BLaER1 (cell line): ENCODE results near the gene SERPIND1.
A peak's percentile ranks its signal among the peaks of the same experiment; 100 is the strongest.

Experiments
- H3K27ac ChIP-seq: shearing (Covaris generic); formaldehyde crosslinking; 2 replicates; pipeline ENCODE4 v1.8.1; 2022
- H3K27me3 ChIP-seq: shearing (Covaris generic); formaldehyde crosslinking; 2 replicates; pipeline ENCODE4 v1.8.1; 2022
- H3K36me3 ChIP-seq: shearing (Covaris generic); formaldehyde crosslinking; 2 replicates; pipeline ENCODE4 v1.8.1; 2022
- H3K4me1 ChIP-seq: shearing (Covaris generic); formaldehyde crosslinking; 2 replicates; pipeline ENCODE4 v1.8.1; 2022
- H3K4me2 ChIP-seq: shearing (Covaris generic); formaldehyde crosslinking; 2 replicates; pipeline ENCODE4 v1.8.1; 2022
- H3K4me3 ChIP-seq: shearing (Covaris generic); formaldehyde crosslinking; 2 replicates; pipeline ENCODE4 v1.8.1; 2022
- H3K9ac ChIP-seq: shearing (Covaris generic); formaldehyde crosslinking; 2 replicates; pipeline ENCODE4 v1.8.1; 2022
- H3K9me3 ChIP-seq: shearing (Covaris generic); formaldehyde crosslinking; 2 replicates; pipeline ENCODE4 v1.8.1; 2022
- H4K20me1 ChIP-seq: shearing (Covaris generic); formaldehyde crosslinking; 2 replicates; pipeline ENCODE4 v1.8.1; 2022
- Cebpa-rat ChIP-seq: shearing (Covaris generic); IDR thresholded peaks from 2 replicates; pipeline ENCODE4 v1.8.1; 2022

SERPIND1 gene

DNA sequence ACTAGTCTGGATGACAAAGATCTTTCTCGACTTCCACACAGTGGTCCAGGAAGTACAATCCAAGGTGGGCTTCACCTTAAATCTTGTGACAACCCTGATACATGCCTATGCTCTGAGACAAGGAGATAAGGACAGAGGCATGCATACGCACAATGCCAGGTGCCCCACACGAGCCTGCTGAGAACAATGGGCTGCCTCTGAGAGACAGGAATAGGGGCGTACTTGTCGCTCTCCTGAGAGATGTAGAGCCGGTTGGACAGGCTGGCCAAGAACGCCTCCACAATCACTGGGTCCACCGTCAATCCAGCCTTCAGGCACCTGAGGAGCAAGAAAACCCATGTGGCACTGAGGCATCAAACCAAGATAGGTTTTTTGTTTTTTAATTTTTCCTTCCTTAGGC is 25.5 kb downstream of the SERPIND1 start:
- Histone ChIP-seq H3K4me2 (no peak overlapping the region), H3K9me3 (no peaks in the 10 kb centered on the region), H4K20me1 (0 out of 2 replicates have a peak, but pooled peaks cover 6% of the 10 kb centered on the region), H3K4me3 (no peak overlapping the region), H3K27me3 (no peaks in the 10 kb centered on the region), H3K27ac (no peak overlapping the region), H3K4me1 (0 out of 2 replicates have a peak, but pooled peaks cover 6% of the 10 kb centered on the region), H3K36me3 (peaks cover 94% of the 10 kb centered on the region), H3K9ac (no peak overlapping the region)
- TF ChIP-seq Cebpa-rat = no peak

GRCh38 chr22:20802452-20802851 is 28.5 kb downstream of the SERPIND1 start:
- no peak overlapping the region for H3K27ac ChIP-seq
- H3K36me3 ChIP-seq = peaks cover 98% of the 10 kb centered on the region
- H3K27me3 ChIP-seq = no peaks in the 10 kb centered on the region
- H3K4me1 ChIP-seq = peaks cover 2% of the 10 kb centered on the region; the same call in 1 of the 2 replicates
- 0 out of 2 replicates have a peak, but pooled peaks cover 7% of the 10 kb centered on the region for H4K20me1 ChIP-seq
- H3K4me2 ChIP-seq = no peak overlapping the region
- no peak overlapping the region for H3K4me3 ChIP-seq
- H3K9ac ChIP-seq = no peak overlapping the region
- H3K9me3 ChIP-seq = no peaks in the 10 kb centered on the region
- TF ChIP-seq Cebpa-rat = no peak

- no peak overlapping the region for H3K27ac ChIP-seq
- H3K4me1 ChIP-seq = peaks cover 8% of the 10 kb centered on the region
- H3K9me3 ChIP-seq = no peaks in the 10 kb centered on the region
- no peak for TF ChIP-seq Cebpa-rat
- H3K36me3 ChIP-seq = peaks cover 98% of the 10 kb centered on the region
- H3K27me3 ChIP-seq = no peaks in the 10 kb centered on the region
- peak overlapping the region; percentile 29; the same call in 1 of the 2 replicates for H3K9ac ChIP-seq
- no peak overlapping the region for H3K4me3 ChIP-seq
- no peak overlapping the region for H3K4me2 ChIP-seq
- 0 out of 2 replicates have a peak, but pooled peaks cover 8% of the 10 kb centered on the region for H4K20me1 ChIP-seq
Measured at GRCh38 chr22:20802922-20803553, 29.1 kb downstream of the SERPIND1 start.

- H3K27me3 ChIP-seq = no peaks in the 10 kb centered on the region
- H3K9me3 ChIP-seq = no peaks in the 10 kb centered on the region
- H3K4me3 ChIP-seq = no peak overlapping the region
- peaks cover 15% of the 10 kb centered on the region; the same call in 1 of the 2 replicates for H4K20me1 ChIP-seq
- TF ChIP-seq Cebpa-rat = no peak
- H3K36me3 ChIP-seq = peaks cover 93% of the 10 kb centered on the region
- H3K27ac ChIP-seq = no peak overlapping the region
- peaks cover 16% of the 10 kb centered on the region for H3K4me1 ChIP-seq
- no peak overlapping the region for H3K9ac ChIP-seq
- no peak overlapping the region for H3K4me2 ChIP-seq
Measured at GRCh38 chr22:20803696-20804324, 29.9 kb downstream of the SERPIND1 start.

- Histone ChIP-seq H3K4me1 (peaks cover 24% of the 10 kb centered on the region), H3K27ac (no peak overlapping the region), H3K9ac (no peak overlapping the region), H3K9me3 (no peaks in the 10 kb centered on the region), H3K4me2 (no peak overlapping the region), H4K20me1 (peaks cover 24% of the 10 kb centered on the region), H3K4me3 (no peak overlapping the region), H3K27me3 (no peaks in the 10 kb centered on the region), H3K36me3 (peaks cover 86% of the 10 kb centered on the region)
- TF ChIP-seq Cebpa-rat = no peak
Measured at GRCh38 chr22:20804650-20805049, 30.7 kb downstream of the SERPIND1 start.

- no peaks in the 10 kb centered on the region for H3K27me3 ChIP-seq
- H3K27ac ChIP-seq = no peak overlapping the region
- TF ChIP-seq Cebpa-rat = no peak
Measured at GRCh38 chr22:20805972-20806471, 32.1 kb downstream of the SERPIND1 start.

GRCh38 chr22:20807315-20807752 is 33.4 kb downstream of the SERPIND1 start:
- Histone ChIP-seq H3K36me3 (peaks cover 88% of the 10 kb centered on the region), H3K4me2 (no peak overlapping the region), H3K27me3 (no peaks in the 10 kb centered on the region), H3K27ac (no peak overlapping the region), H3K4me1 (peaks cover 43% of the 10 kb centered on the region), H3K9ac (no peak overlapping the region), H3K4me3 (no peak overlapping the region), H3K9me3 (no peaks in the 10 kb centered on the region), H4K20me1 (peaks cover 26% of the 10 kb centered on the region)
- no peak for TF ChIP-seq Cebpa-rat

More at GRCh38 chr22:20805972-20806471, 32.1 kb downstream of the SERPIND1 start:
- H4K20me1 ChIP-seq = peaks cover 26% of the 10 kb centered on the region
- H3K4me1 ChIP-seq = peaks cover 38% of the 10 kb centered on the region
- H3K4me2 ChIP-seq = no peak overlapping the region
- H3K36me3 ChIP-seq = peaks cover 88% of the 10 kb centered on the region
- no peak overlapping the region for H3K9ac ChIP-seq
- H3K4me3 ChIP-seq = no peak overlapping the region
- H3K9me3 ChIP-seq = no peaks in the 10 kb centered on the region

DNA sequence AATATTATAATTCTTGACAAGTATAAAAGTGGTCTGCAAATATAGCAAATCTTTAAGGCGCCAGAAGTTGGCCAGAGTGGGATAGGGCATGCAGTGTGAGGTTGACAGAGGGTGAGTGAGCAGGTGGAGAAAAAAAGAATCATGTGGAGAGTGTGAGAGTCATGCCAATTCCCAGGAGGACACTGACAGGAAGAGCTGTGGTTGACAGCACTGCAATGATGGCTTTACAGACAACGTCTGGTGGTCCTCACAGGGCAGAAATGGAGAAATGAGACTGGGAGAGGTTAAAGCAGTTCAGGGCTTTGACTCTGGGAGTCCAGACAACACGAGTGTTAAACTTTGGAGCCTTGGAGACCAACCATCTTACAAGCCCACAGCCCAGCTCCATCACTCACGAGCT is 34.9 kb downstream of the SERPIND1 start:
- no peak for TF ChIP-seq Cebpa-rat
- H3K9ac ChIP-seq = no peak overlapping the region
- peak overlapping the region; percentile 69 for H3K4me2 ChIP-seq
- H3K4me1 ChIP-seq = peaks cover 43% of the 10 kb centered on the region
- peaks cover 88% of the 10 kb centered on the region for H3K36me3 ChIP-seq
- H4K20me1 ChIP-seq = peaks cover 26% of the 10 kb centered on the region
- H3K27ac ChIP-seq = peak overlapping the region; percentile 61; the same call in 1 of the 2 replicates
- H3K4me3 ChIP-seq = no peak overlapping the region
- H3K27me3 ChIP-seq = no peaks in the 10 kb centered on the region
- H3K9me3 ChIP-seq = no peaks in the 10 kb centered on the region

DNA sequence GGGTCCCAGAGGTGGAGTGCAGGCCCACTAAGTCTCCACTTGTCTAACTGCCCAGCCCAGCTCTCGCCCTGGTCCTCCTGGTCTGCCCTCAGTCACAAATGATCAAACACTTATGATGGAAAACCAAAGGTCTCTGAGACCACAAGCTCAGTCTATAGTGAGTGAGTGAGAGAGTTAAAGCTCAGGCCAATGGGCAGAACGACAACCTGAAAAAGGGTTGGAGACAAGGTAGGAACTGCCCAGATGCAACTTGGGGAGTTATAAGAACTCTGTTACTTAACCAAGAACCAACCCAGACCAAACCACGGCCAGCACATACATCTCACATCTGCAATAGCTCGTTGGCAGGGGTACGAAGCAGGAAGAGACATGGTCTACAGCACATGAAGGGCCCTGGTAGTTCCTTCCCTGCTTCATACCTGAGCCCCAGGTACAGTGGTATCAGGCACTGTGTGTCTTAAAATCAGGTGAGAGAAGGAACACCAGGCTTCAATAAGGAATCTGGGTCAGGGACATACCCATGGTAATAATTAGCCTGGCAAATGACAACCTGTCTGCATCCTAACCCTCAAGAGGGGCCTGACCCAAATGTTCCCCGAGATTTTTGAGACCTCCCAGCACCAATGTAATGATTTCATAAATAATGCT is 35.7 kb downstream of the SERPIND1 start:
- TF ChIP-seq Cebpa-rat = no peak
- H4K20me1 ChIP-seq = peaks cover 18% of the 10 kb centered on the region
- H3K9me3 ChIP-seq = no peaks in the 10 kb centered on the region
- H3K4me2 ChIP-seq = peak overlapping the region; percentile 69
- H3K27ac ChIP-seq = peak overlapping the region; percentile 61
- no peak overlapping the region for H3K4me3 ChIP-seq
- H3K4me1 ChIP-seq = peaks cover 43% of the 10 kb centered on the region
- H3K27me3 ChIP-seq = no peaks in the 10 kb centered on the region
- H3K9ac ChIP-seq = peak overlapping the region; percentile 30; the same call in 1 of the 2 replicates
- peaks cover 88% of the 10 kb centered on the region for H3K36me3 ChIP-seq
